IMR-90 (cell line): ENCODE data around the gene C1QL2. TPM values are rescaled to one million over a fixed set of nuclear protein-coding genes. Genes with fewer than 3 reads are reported as not detected.

ENCODE experiments used
- ATAC-seq: fragments of 200-7000 bp; cut with Tn5 transposase; 2 replicates; pipeline ENCODE4 v1.9.1; 2020; ENCODE audit warnings: low read depth, mild to moderate bottlenecking, moderate library complexity
- BruUV-seq: library from RNA; stranded (reverse); fragments of 400-500 nt; replicated peaks from 2 replicates; lab custom pipeline; 2021; lab: Mats Ljungman, UMichigan
- CTCF ChIA-PET: fragments of 300-600 bp; formaldehyde crosslinking; extraction: SDS; loops from one replicate; lab custom pipeline; 2021; ENCODE audit warnings: antibody characterized with exemption; lab: Yijun Ruan, JAX
- POLR2A ChIA-PET: fragments of 300-600 bp; sonication (Branson Sonifier 250); formaldehyde crosslinking; loops from one replicate; lab custom pipeline; 2022; ENCODE audit warnings: antibody characterized with exemption; ENCODE audit not compliant: unreplicated experiment; lab: Charles Lee
- DNase-seq: peaks from one replicate; pipeline ENCODE4 v3.0.0; 2013
- H2AFZ ChIP-seq: replicated peaks from 2 replicates; pipeline ENCODE3; 2013; ENCODE audit warnings: low read length, mild to moderate bottlenecking; ENCODE audit not compliant: poor library complexity
- H2AK5ac ChIP-seq: 2 replicates; pipeline ENCODE4 v1.6.1; 2013; ENCODE audit warnings: low read depth, low read length, inconsistent platforms
- H2AK9ac ChIP-seq: replicated peaks from 2 replicates; pipeline ENCODE3; 2013; ENCODE audit warnings: mild to moderate bottlenecking, low read depth, low read length, moderate library complexity; ENCODE audit not compliant: poor library complexity
- H2BK120ac ChIP-seq: 2 replicates; pipeline ENCODE4 v1.6.1; 2013; ENCODE audit warnings: low read depth, low read length, inconsistent platforms
- H2BK15ac ChIP-seq: 3 replicates; pipeline ENCODE4 v1.6.1; 2013; ENCODE audit warnings: low read depth, low read length, inconsistent platforms
- H2BK20ac ChIP-seq: 2 replicates; pipeline ENCODE4 v1.6.1; 2013; ENCODE audit warnings: low read depth, mild to moderate bottlenecking, inconsistent platforms, low read length, moderate library complexity
- H2BK5ac ChIP-seq: 2 replicates; pipeline ENCODE4 v1.6.1; 2013; ENCODE audit warnings: mild to moderate bottlenecking, low read depth, low read length, inconsistent platforms; ENCODE audit not compliant: poor library complexity, severe bottlenecking
- H3K14ac ChIP-seq: replicated peaks from 2 replicates; pipeline ENCODE4 v1.6.1; 2013; ENCODE audit warnings: low read depth, low read length, inconsistent platforms
- H3K18ac ChIP-seq: 2 replicates; pipeline ENCODE4 v1.6.1; 2013; ENCODE audit warnings: low read depth, low read length, control low read depth
- H3K23ac ChIP-seq: 2 replicates; pipeline ENCODE4 v1.6.1; 2013; ENCODE audit warnings: low read depth, low read length, inconsistent platforms
- H3K27ac ChIP-seq: 2 replicates; pipeline ENCODE4 v1.5.1; 2013; ENCODE audit warnings: mild to moderate bottlenecking, control low read depth, low read length; ENCODE audit not compliant: insufficient read depth
- H3K27me3 ChIP-seq: 2 replicates; pipeline ENCODE4 v1.6.1; 2013; ENCODE audit warnings: low read length; ENCODE audit not compliant: control insufficient read depth, insufficient read depth
- H3K36me3 ChIP-seq: 2 replicates; pipeline ENCODE4 v1.6.1; 2013; ENCODE audit warnings: low read length, mixed read lengths; ENCODE audit not compliant: control insufficient read depth, insufficient read depth
- H3K4ac ChIP-seq: 2 replicates; pipeline ENCODE4 v1.6.1; 2013; ENCODE audit warnings: low read depth, low read length, inconsistent platforms
- H3K4me1 ChIP-seq: 2 replicates; pipeline ENCODE4 v1.6.1; 2013; ENCODE audit warnings: low read length, mixed read lengths; ENCODE audit not compliant: control insufficient read depth, insufficient read depth
- H3K4me2 ChIP-seq: 2 replicates; pipeline ENCODE4 v1.6.1; 2013; ENCODE audit warnings: low read depth, mild to moderate bottlenecking, control low read depth, low read length, moderate library complexity
- H3K4me3 ChIP-seq: 2 replicates; pipeline ENCODE4 v1.5.1; 2013; ENCODE audit warnings: low read depth, mild to moderate bottlenecking, control low read depth, low read length, moderate library complexity; ENCODE audit not compliant: insufficient read depth
- H3K56ac ChIP-seq: 2 replicates; pipeline ENCODE4 v1.6.1; 2013; ENCODE audit warnings: low read length, inconsistent platforms; ENCODE audit not compliant: insufficient read depth; ENCODE audit errors: extremely low read depth
- H3K79me1 ChIP-seq, 2 experiments: 2 replicates each; pipeline ENCODE4 v1.6.1; 2013; ENCODE audit warnings: low read length in 2 of 2, inconsistent platforms in 1 of 2, low read depth in 1 of 2
- H3K9ac ChIP-seq: 2 replicates; pipeline ENCODE4 v1.6.1; 2013; ENCODE audit warnings: low read depth, low read length, control low read depth
- H3K9me1 ChIP-seq: 2 replicates; pipeline ENCODE4 v1.6.1; 2013; ENCODE audit warnings: low read length, inconsistent platforms; ENCODE audit not compliant: insufficient read depth
- H3K9me3 ChIP-seq: 2 replicates; pipeline ENCODE4 v1.6.1; 2013; ENCODE audit warnings: low read length; ENCODE audit not compliant: control insufficient read depth, insufficient read depth
- H4K20me1 ChIP-seq: 2 replicates; pipeline ENCODE4 v1.6.1; 2013; ENCODE audit warnings: low read length, inconsistent platforms; ENCODE audit not compliant: insufficient read depth
- H4K5ac ChIP-seq: 2 replicates; pipeline ENCODE4 v1.6.1; 2013; ENCODE audit warnings: mild to moderate bottlenecking, low read depth, low read length, control low read depth
- H4K8ac ChIP-seq, 2 experiments: 2 replicates each; pipeline ENCODE4 v1.6.1; 2013; ENCODE audit warnings: low read depth in 2 of 2, low read length in 2 of 2, control low read depth in 1 of 2, inconsistent platforms in 1 of 2
- H4K91ac ChIP-seq: 2 replicates; pipeline ENCODE4 v1.6.1; 2013; ENCODE audit warnings: low read depth, low read length, inconsistent platforms; ENCODE audit not compliant: insufficient read depth
- MAZ ChIP-seq: IDR thresholded peaks from 2 replicates; pipeline ENCODE4 v1.6.1; 2012; ENCODE audit warnings: low read depth, mild to moderate bottlenecking, low read length, improper control_type of control experiment, moderate library complexity, borderline replicate concordance
- MXI1 ChIP-seq: IDR thresholded peaks from 2 replicates; pipeline ENCODE4 v1.6.1; 2012; ENCODE audit warnings: low read depth, mild to moderate bottlenecking, low read length, moderate library complexity, borderline replicate concordance
- NFE2L2 ChIP-seq: fragments of 150-350 bp; IDR thresholded peaks from 2 replicates; pipeline ENCODE4 v1.6.1; 2016; ENCODE audit warnings: low read depth, mild to moderate bottlenecking, low read length
- RCOR1 ChIP-seq: IDR thresholded peaks from 2 replicates; pipeline ENCODE4 v1.6.1; 2012; ENCODE audit warnings: mild to moderate bottlenecking, low read length, improper control_type of control experiment; ENCODE audit not compliant: insufficient replicate concordance
- RFX5 ChIP-seq: IDR thresholded peaks from 2 replicates; pipeline ENCODE4 v1.8.0; 2012; ENCODE audit warnings: low read depth, mild to moderate bottlenecking, low read length, moderate library complexity
- WGBS, 2 experiments: methylation state at CpG; one replicate each; pipeline versions ENCODE4 v1.1.5 to v1.1.7; 2013; ENCODE audit warnings: missing lambda C conversion rate in 2 of 2; ENCODE audit not compliant: insufficient read length in 1 of 2; ENCODE audit errors: extremely low coverage in 2 of 2; 5-methylcytosine and 5-hydroxymethylcytosine counted together
- dilution Hi-C: fragments of 300-500 bp; cut with HindIII; formaldehyde crosslinking; loops from one replicate; pipeline ENCODE4 v1.14.3; 2018; ENCODE audit warnings: low sequenced_read_pairs; ENCODE audit not compliant: unreplicated experiment
- in situ Hi-C: fragments of 300-500 bp; cut with MboI; formaldehyde crosslinking; loops from 3 replicates; pipeline ENCODE4 v1.14.3; 2019; ENCODE audit warnings: low sequenced_read_pairs, inconsistent platforms, mixed read lengths
- intact Hi-C: fragments of 100-400 bp; cut with micrococcal nuclease; formaldehyde crosslinking; loops from 2 replicates; pipeline ENCODE4 v1.10.0; 2022
- polyA plus RNA-seq, 3 experiments: library from polyadenylated mRNA; depleted of rRNA; stranded (reverse); fragments of >200 nt; gene quantifications; 2 replicates each; pipeline ENCODE4 v1.2.3, GENCODE V29; 2012; ENCODE audit warnings: low replicate concordance in 1 of 3
- total RNA-seq: library from RNA; depleted of rRNA; stranded (reverse); fragments of >200 nt; gene quantifications from 2 replicates; pipeline ENCODE4 v1.2.3, GENCODE V29; 2012

The C1QL2 gene
- total and polyA plus RNA-seq, 2 of the 4 experiments (the other 2 are of a cell fraction), result not detected

DNA sequence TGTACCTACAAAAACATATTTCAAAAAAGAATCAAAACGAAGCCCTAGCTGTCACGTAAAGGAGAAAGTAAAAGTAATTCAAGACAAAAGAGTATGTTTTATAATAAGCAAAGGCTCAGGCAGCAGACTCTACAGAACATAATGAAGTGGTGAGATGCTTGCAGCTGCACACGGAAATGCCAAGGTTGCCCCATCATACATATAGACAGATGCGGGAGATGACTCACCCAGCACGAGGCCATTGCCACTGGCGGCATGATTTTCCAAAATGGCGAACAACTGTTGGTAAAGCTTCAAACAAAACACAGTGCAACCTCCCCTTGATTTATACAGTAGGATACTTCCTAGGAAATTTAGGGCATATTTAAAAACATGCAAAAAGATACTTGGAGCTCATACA lies 26.0 kb upstream of the C1QL2 start:
- WGBS, 2 experiments, result no CpG with 5 or more reads among the region's 7 CpGs
- TF ChIP-seq MAZ (no peak), MXI1 (no peak), RFX5 (no peak), NFE2L2 (no peak), RCOR1 (no peak)
- no peak for DNase-seq
- Histone ChIP-seq H3K4me2 (no peak overlapping the region), H4K20me1 (no peaks in the 10 kb centered on the region), H2AFZ (no peak overlapping the region), H3K27ac (no peak overlapping the region), H2BK20ac (no peak overlapping the region), H3K36me3 (no peaks in the 10 kb centered on the region), H2BK5ac (no peak overlapping the region), H2AK9ac (no peak overlapping the region), H3K18ac (no peak overlapping the region), H3K9me3 (no peaks in the 10 kb centered on the region), H3K27me3 (peaks cover 1% of the 10 kb centered on the region; the same call in 1 of the 2 replicates), H3K4ac (no peak overlapping the region), H4K8ac (no peak overlapping the region), H3K4me1 (no peaks in the 10 kb centered on the region), H2BK120ac (no peak overlapping the region), H3K79me1 (no peaks in the 10 kb centered on the region), H4K5ac (no peak overlapping the region), H2AK5ac (no peak overlapping the region), H3K9me1 (no peaks in the 10 kb centered on the region), H3K56ac (no peak overlapping the region), H3K9ac (no peak overlapping the region), H3K4me3 (no peak overlapping the region), H3K14ac (no peak overlapping the region), H4K91ac (no peak overlapping the region), H2BK15ac (no peak overlapping the region), H3K23ac (no peak overlapping the region)
- ChIA-PET POLR2A (no interaction called here), CTCF (no interaction called here)
- intact Hi-C loops (no loop called here), dilution Hi-C loops (no loop called here), in situ Hi-C loops (no loop called here)
- BruUV-seq, result no TSS peak
- no peak for ATAC-seq
